Mesenchymal stem cell (in vitro differentiated cells and primary cell): ENCODE data around the gene NARF.
A peak's percentile ranks its signal among the peaks of the same experiment; 100 is the strongest.

Source experiments
- DNase-seq: peaks from one replicate; pipeline ENCODE4 v3.0.0-alpha.2; 2013
- H2AFZ ChIP-seq: one replicate; pipeline ENCODE4 v1.6.1; 2013; ENCODE audit warnings: low read depth, mild to moderate bottlenecking, control low read depth, inconsistent platforms, low read length, moderate library complexity
- H2AK5ac ChIP-seq: 2 replicates; pipeline ENCODE4 v1.6.1; 2013; ENCODE audit warnings: low read length, moderate library complexity, mild to moderate bottlenecking, inconsistent platforms; ENCODE audit not compliant: severe bottlenecking
- H2BK120ac ChIP-seq: one replicate; pipeline ENCODE4 v1.6.1; 2013; ENCODE audit warnings: low read depth, mild to moderate bottlenecking, inconsistent platforms, low read length, moderate library complexity
- H2BK12ac ChIP-seq, 2 experiments: one replicate each; pipeline ENCODE4 v1.6.1; 2013; ENCODE audit warnings: inconsistent platforms in 2 of 2, low read length in 2 of 2, mild to moderate bottlenecking in 2 of 2, moderate library complexity in 2 of 2, control low read depth in 1 of 2
- H2BK15ac ChIP-seq: one replicate; pipeline ENCODE4 v1.6.1; 2013; ENCODE audit warnings: mild to moderate bottlenecking, low read depth, inconsistent platforms; ENCODE audit not compliant: poor library complexity, severe bottlenecking
- H2BK5ac ChIP-seq: 2 replicates; pipeline ENCODE4 v1.6.1; 2013; ENCODE audit warnings: low read depth, mild to moderate bottlenecking, low read length, control low read depth, inconsistent platforms; ENCODE audit not compliant: poor library complexity, severe bottlenecking
- H3K14ac ChIP-seq, 2 experiments: one replicate each; pipeline ENCODE4 v1.6.1; 2013; ENCODE audit warnings: inconsistent platforms in 2 of 2, low read length in 2 of 2, control low read depth in 1 of 2, mild to moderate bottlenecking in 1 of 2, moderate library complexity in 1 of 2
- H3K18ac ChIP-seq, 2 experiments: one replicate each; pipeline ENCODE4 v1.6.1; 2013; ENCODE audit warnings: inconsistent platforms in 2 of 2, low read length in 2 of 2, control low read depth in 1 of 2, low read depth in 1 of 2, mild to moderate bottlenecking in 1 of 2
- H3K23ac ChIP-seq, 2 experiments: one replicate each; pipeline ENCODE4 v1.6.1; 2013; ENCODE audit warnings: inconsistent platforms in 2 of 2, low read length in 2 of 2, mild to moderate bottlenecking in 2 of 2, moderate library complexity in 2 of 2, control low read depth in 1 of 2
- H3K27ac ChIP-seq: 2 replicates; pipeline ENCODE4 v1.5.1; 2013; ENCODE audit warnings: mild to moderate bottlenecking, moderate library complexity, low read length, control low read depth, inconsistent platforms; ENCODE audit not compliant: poor library complexity, severe bottlenecking
- H3K27me3 ChIP-seq, 2 experiments: 2 replicates each; pipeline versions ENCODE4 v1.6.1 to v1.7.0; 2013; ENCODE audit warnings: low read length in 2 of 2, mild to moderate bottlenecking in 2 of 2, moderate library complexity in 2 of 2, control low read depth in 1 of 2, inconsistent platforms in 1 of 2; ENCODE audit not compliant: control insufficient read depth in 1 of 2, insufficient read depth in 1 of 2
- H3K36me3 ChIP-seq, 2 experiments: 2 replicates each; pipeline versions ENCODE4 v1.6.1 to v1.7.0; 2013; ENCODE audit warnings: low read length in 2 of 2, control low read depth in 1 of 2, inconsistent platforms in 1 of 2, low read depth in 1 of 2, mild to moderate bottlenecking in 1 of 2; ENCODE audit not compliant: insufficient read depth in 2 of 2, control insufficient read depth in 1 of 2
- H3K4ac ChIP-seq, 2 experiments: one replicate each; pipeline ENCODE4 v1.6.1; 2013; ENCODE audit warnings: inconsistent platforms in 2 of 2, low read length in 2 of 2, mild to moderate bottlenecking in 2 of 2, moderate library complexity in 2 of 2, control low read depth in 1 of 2, low read depth in 1 of 2
- H3K4me1 ChIP-seq: 2 replicates; pipeline ENCODE4 v1.6.1; 2013; ENCODE audit warnings: low read depth, low read length, control low read depth; ENCODE audit not compliant: control insufficient read depth, insufficient read depth
- H3K4me2 ChIP-seq: 2 replicates; pipeline ENCODE4 v1.6.1; 2013; ENCODE audit warnings: low read length, mild to moderate bottlenecking, inconsistent platforms; ENCODE audit not compliant: poor library complexity, severe bottlenecking
- H3K4me3 ChIP-seq, 2 experiments: 2 replicates each; pipeline versions ENCODE4 v1.5.1 to v1.7.0; 2013; ENCODE audit warnings: low read length in 2 of 2, mild to moderate bottlenecking in 2 of 2, control low read depth in 1 of 2, low read depth in 1 of 2; ENCODE audit not compliant: insufficient read depth in 1 of 2
- H3K79me1 ChIP-seq: replicated peaks from 2 replicates; pipeline ENCODE4 v1.6.1; 2013; ENCODE audit warnings: mild to moderate bottlenecking, control low read depth, low read length, inconsistent platforms; ENCODE audit not compliant: poor library complexity, severe bottlenecking
- H3K9ac ChIP-seq: 2 replicates; pipeline ENCODE4 v1.7.0; 2013; ENCODE audit warnings: mild to moderate bottlenecking, low read length, moderate library complexity
- H3K9me3 ChIP-seq: 2 replicates; pipeline ENCODE4 v1.7.0; 2013; ENCODE audit warnings: mild to moderate bottlenecking, low read length; ENCODE audit not compliant: control insufficient read depth
- H4K8ac ChIP-seq: one replicate; pipeline ENCODE4 v1.6.1; 2013; ENCODE audit warnings: inconsistent platforms, mild to moderate bottlenecking, low read length, moderate library complexity
- H4K91ac ChIP-seq: one replicate; pipeline ENCODE4 v1.6.1; 2013; ENCODE audit warnings: mild to moderate bottlenecking, low read length, inconsistent platforms
- WGBS: methylation state at CpG from one replicate; pipeline ENCODE4 v1.1.7; 2013; ENCODE audit warnings: mixed read lengths; 5-methylcytosine and 5-hydroxymethylcytosine counted together

NARF gene

DNA sequence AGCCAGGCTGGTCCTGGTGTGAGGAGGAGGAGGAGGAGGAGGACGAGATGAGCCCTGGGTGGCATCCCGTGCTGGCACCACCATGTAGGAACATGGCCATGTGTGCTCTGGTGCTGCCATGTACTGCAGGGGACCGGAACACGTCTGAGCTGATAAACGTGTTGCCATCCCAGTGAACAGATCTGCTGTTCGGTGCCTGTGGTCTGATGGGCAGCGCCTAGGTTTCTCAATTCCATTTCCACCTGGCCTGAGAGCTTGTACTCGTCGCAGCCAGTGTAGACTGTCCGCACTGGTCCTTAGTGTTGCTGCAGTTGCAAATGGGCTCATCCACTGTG, 32.6 kb downstream of the NARF start:
- no peak overlapping the region for H2BK120ac ChIP-seq
- no peak overlapping the region for H3K23ac ChIP-seq
- WGBS, result 89% methylated on average over 10 of the region's 10 CpGs
- no peak overlapping the region for H3K18ac ChIP-seq
- H3K27ac ChIP-seq, result no peak overlapping the region
- no peak overlapping the region for H2AK5ac ChIP-seq
- H3K14ac ChIP-seq, result peak overlapping the region in 1 of 2 experiments; percentile 31
- no peak overlapping the region for H4K91ac ChIP-seq
- no peak overlapping the region for H2BK12ac ChIP-seq
- no peak overlapping the region for H4K8ac ChIP-seq
- H3K27me3 ChIP-seq, result no peaks in the 10 kb centered on the region
- no peak overlapping the region for H3K9ac ChIP-seq
- DNase-seq, result no peak
- H3K4me3 ChIP-seq, result no peak overlapping the region
- no peaks in the 10 kb centered on the region for H3K9me3 ChIP-seq
- no peak overlapping the region for H3K4me2 ChIP-seq
- H2AFZ ChIP-seq, result no peak overlapping the region
- no peak overlapping the region for H2BK15ac ChIP-seq
- peaks cover 16 to 37% of the 10 kb centered on the region in 2 experiments for H3K36me3 ChIP-seq
- no peak overlapping the region for H3K4ac ChIP-seq
- peaks cover 15% of the 10 kb centered on the region for H3K4me1 ChIP-seq
- H2BK5ac ChIP-seq, result no peak overlapping the region
- H3K79me1 ChIP-seq, result no peaks in the 10 kb centered on the region

DNA sequence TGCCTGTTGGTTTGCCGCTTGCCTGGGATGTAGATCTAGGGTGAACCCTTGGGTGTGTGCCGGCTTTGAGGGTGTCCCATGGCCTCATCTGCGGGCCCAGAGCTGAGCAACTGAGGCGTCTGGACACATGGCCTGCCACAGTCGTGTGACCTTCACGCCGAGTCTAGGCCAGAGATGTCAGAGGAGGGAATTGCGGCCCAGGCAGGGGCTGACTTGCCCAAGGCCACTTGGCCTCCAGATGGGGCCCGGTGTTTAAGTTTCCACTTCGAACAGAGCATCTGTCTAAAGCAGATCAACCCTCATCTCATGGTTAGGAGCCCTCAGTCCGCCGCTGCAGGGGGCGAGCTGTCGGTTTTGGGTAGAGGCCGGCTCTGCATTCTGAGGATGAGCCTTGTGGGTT, 33.0 kb downstream of the NARF start:
- Histone ChIP-seq H2AK5ac (no peak overlapping the region), H3K23ac (no peak overlapping the region), H3K36me3 (peaks cover 12 to 33% of the 10 kb centered on the region in 2 experiments), H2BK5ac (no peak overlapping the region), H3K14ac (peak overlapping the region in 1 of 2 experiments; percentile 31), H3K27me3 (no peaks in the 10 kb centered on the region), H3K18ac (no peak overlapping the region), H4K91ac (no peak overlapping the region), H3K4me3 (no peak overlapping the region), H3K9me3 (no peaks in the 10 kb centered on the region), H2BK15ac (no peak overlapping the region), H3K4ac (no peak overlapping the region), H3K9ac (no peak overlapping the region), H3K27ac (no peak overlapping the region), H2BK12ac (no peak overlapping the region), H3K79me1 (no peaks in the 10 kb centered on the region), H2BK120ac (no peak overlapping the region), H3K4me1 (peaks cover 16% of the 10 kb centered on the region), H4K8ac (no peak overlapping the region), H2AFZ (no peak overlapping the region), H3K4me2 (no peak overlapping the region)
- WGBS, result 91% methylated on average over 14 of the region's 15 CpGs
- no peak for DNase-seq

DNA sequence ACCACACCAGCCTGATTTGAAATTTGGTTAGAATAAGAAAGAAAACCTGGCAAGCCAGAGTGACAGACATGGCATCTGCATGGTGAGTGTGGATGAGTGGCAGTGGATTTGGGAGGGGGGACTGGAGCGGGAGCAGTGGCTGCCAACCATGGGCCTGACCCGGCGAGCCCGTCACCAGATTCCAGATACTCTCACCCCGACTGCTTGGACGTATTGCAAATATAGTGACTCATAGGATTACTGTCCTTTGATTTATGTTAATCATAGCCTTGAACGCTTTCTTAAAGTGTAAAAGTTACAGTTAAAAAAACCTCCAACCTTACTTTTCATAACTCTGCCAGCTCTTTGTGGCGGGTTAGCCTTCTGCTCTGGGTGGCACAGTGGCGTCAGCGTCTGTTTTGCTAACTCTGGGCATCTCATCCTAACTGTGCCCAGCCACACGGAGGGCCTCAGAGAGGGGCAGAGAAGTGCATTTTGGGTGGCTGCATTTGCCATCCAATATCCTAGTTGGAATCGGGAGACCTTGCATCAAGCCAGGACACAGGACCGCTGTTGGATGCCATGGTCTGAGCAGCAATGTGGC, 34.2 kb downstream of the NARF start:
- Histone ChIP-seq H3K14ac (no peak overlapping the region), H2AK5ac (no peak overlapping the region), H3K4me1 (peaks cover 22% of the 10 kb centered on the region), H3K4ac (no peak overlapping the region), H3K27me3 (no peaks in the 10 kb centered on the region), H3K18ac (no peak overlapping the region), H2BK15ac (no peak overlapping the region), H4K91ac (no peak overlapping the region), H4K8ac (no peak overlapping the region), H3K79me1 (no peaks in the 10 kb centered on the region), H3K27ac (no peak overlapping the region), H3K4me2 (no peak overlapping the region), H2BK5ac (no peak overlapping the region), H3K9ac (peak overlapping the region; percentile 20), H2AFZ (no peak overlapping the region), H3K23ac (no peak overlapping the region), H3K36me3 (peaks cover 4 to 23% of the 10 kb centered on the region in 2 experiments), H2BK12ac (no peak overlapping the region), H2BK120ac (no peak overlapping the region), H3K9me3 (no peaks in the 10 kb centered on the region), H3K4me3 (peak overlapping the region in 1 of 2 experiments; percentile 3)
- DNase-seq, result peak; percentile 58
- 88% methylated on average over 8 of the region's 13 CpGs for WGBS

DNA sequence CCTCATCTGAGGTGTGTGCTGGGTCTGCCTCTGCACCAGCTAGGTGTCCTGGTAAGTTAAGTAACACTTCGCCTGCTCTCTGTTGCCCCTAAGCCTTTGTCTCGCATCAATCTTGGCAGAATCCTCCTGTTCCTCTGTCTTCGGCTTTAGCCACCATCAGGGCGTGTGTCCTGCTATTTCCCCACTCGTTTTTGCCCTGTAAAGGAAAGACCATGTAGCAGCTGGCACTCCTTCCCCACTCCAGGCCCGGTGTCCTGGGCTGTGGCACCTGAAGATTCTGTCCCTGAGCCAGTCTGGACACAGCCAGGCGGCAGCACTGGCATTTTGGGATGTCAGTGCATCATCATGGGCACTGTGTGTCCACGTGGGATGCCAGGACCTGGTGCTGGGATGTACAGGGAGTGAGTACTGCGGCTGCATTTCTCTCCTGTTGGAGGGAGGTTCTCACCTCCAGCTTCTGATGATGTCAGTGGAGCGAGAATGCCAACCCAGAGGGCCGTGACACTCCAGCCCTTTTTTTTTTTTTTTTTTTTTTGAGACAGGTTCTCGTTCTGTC, 34.8 kb downstream of the NARF start:
- H3K4ac ChIP-seq, result no peak overlapping the region
- H4K8ac ChIP-seq, result no peak overlapping the region
- no peak overlapping the region for H2AFZ ChIP-seq
- H3K4me2 ChIP-seq, result no peak overlapping the region
- no peak overlapping the region for H2BK120ac ChIP-seq
- H3K18ac ChIP-seq, result no peak overlapping the region
- peaks cover 0 to 18% of the 10 kb centered on the region in 2 experiments for H3K36me3 ChIP-seq
- H3K79me1 ChIP-seq, result no peaks in the 10 kb centered on the region
- peak overlapping the region; percentile 34 for H4K91ac ChIP-seq
- DNase-seq, result peak; percentile 17
- peak overlapping the region in 1 of 2 experiments; percentile 29 for H2BK12ac ChIP-seq
- H2BK15ac ChIP-seq, result no peak overlapping the region
- no peaks in the 10 kb centered on the region for H3K27me3 ChIP-seq
- peak overlapping the region in 1 of 2 experiments; percentile 3 for H3K4me3 ChIP-seq
- peaks cover 26% of the 10 kb centered on the region for H3K4me1 ChIP-seq
- no peak overlapping the region for H2AK5ac ChIP-seq
- H3K23ac ChIP-seq, result no peak overlapping the region
- no peak overlapping the region for H2BK5ac ChIP-seq
- no peak overlapping the region for H3K27ac ChIP-seq
- 92% methylated on average over 11 of the region's 12 CpGs for WGBS
- H3K9ac ChIP-seq, result peak overlapping the region; percentile 20
- H3K9me3 ChIP-seq, result no peaks in the 10 kb centered on the region
- no peak overlapping the region for H3K14ac ChIP-seq
